DND-41 (cell line): ENCODE data around the gene UBE3B.

Source experiments
- EZH2 ChIP-seq: IDR thresholded peaks from 3 replicates; pipeline ENCODE4 v1.6.1; 2012; ENCODE audit warnings: borderline replicate concordance, low read depth, mild to moderate bottlenecking, moderate library complexity, low read length, inconsistent platforms; ENCODE audit not compliant: severe bottlenecking
- TF ChIP-seq, protein P1 (sequence below): IDR thresholded peaks from 2 replicates; pipeline ENCODE4 v1.5.1; 2012; ENCODE audit warnings: borderline replicate concordance, low read length, moderate library complexity, mild to moderate bottlenecking; ENCODE audit not compliant: poor library complexity, severe bottlenecking; ENCODE audit errors: extremely low read depth

DNA sequence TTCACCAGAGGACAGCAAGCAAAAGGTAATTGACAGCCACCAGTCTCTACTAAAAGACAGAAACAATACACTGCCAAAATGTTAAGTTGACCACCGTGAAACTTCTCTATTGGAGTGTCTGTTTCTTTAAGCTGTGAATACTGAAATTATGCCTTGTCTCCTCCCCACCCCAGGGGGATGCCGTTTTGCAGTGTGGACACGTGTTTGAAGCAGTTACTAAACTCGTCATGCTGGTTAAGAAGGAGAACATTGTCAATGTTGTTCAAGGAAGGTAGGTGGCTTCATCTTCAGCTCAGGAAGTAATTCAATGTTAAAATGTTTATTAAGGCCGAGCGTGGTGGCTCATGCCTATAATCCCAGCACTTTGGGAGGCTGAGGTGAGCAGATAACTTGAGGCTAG is 33.2 kb upstream of the UBE3B start:
- TF ChIP-seq, protein P1, sequence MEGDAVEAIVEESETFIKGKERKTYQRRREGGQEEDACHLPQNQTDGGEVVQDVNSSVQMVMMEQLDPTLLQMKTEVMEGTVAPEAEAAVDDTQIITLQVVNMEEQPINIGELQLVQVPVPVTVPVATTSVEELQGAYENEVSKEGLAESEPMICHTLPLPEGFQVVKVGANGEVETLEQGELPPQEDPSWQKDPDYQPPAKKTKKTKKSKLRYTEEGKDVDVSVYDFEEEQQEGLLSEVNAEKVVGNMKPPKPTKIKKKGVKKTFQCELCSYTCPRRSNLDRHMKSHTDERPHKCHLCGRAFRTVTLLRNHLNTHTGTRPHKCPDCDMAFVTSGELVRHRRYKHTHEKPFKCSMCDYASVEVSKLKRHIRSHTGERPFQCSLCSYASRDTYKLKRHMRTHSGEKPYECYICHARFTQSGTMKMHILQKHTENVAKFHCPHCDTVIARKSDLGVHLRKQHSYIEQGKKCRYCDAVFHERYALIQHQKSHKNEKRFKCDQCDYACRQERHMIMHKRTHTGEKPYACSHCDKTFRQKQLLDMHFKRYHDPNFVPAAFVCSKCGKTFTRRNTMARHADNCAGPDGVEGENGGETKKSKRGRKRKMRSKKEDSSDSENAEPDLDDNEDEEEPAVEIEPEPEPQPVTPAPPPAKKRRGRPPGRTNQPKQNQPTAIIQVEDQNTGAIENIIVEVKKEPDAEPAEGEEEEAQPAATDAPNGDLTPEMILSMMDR: no peak
- no peak for TF ChIP-seq EZH2
